NCI-H187 treated with DMSO at 0.1 percent for 48 hours (cell line): ENCODE measurements around the gene BCAR1.
"Not testable (repeated sequence)": the region's sequence is repeated elsewhere in the genome, so short reads cannot be mapped to it uniquely, and the experiment has no call there.

ENCODE experiments used
- DNase-seq: peaks from one replicate; lab custom pipeline; 2025; lab: John Stamatoyannopoulos, UW

BCAR1 gene

DNA sequence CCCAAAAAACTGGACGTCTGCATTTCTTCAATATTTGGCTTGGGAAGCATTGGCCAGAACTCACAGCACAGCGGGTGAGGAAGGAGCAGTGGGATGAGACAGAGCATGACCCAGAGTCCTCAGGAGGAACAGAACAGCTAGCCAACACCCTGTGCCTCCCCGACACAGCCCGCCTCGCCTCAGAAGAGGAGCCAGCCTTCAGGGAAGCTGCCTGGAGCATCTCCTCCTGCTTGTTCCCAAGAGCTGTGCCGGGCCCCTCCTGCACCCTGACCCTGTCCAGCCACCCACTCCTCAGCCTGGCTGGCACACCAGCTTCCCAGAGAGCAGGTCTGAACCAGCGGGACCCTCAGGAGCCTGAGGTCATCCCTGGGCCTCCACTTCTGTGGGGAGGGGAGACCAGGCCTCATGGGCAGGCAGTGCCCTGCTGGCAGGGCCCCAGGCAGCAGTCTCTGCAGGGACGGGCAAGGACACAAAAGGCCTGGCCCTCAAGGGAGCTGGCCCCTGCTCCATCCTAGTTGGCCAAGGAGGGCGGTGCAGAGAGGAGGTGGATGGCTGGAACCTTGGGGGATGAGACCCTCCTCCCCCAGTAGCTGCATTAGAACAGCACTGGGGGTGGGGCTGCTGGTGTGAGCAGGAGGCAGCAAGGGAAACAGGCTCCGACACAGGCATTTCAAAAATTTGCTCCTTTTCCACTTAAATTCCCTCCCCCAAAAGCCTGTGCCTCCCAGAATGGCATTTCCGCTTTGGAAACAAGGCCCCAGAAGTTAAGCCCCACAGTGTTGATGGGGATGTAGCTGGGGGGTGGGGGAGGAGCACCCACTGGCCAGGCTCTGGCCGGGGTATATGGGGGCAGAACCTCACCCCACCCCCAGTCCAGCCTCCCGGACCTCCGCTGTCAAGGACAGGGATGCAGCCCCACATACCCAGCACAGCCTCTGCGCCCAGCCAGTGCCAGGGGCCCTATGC is 1.8 kb upstream of the BCAR1 start:
- DNase-seq: no peak

DNA sequence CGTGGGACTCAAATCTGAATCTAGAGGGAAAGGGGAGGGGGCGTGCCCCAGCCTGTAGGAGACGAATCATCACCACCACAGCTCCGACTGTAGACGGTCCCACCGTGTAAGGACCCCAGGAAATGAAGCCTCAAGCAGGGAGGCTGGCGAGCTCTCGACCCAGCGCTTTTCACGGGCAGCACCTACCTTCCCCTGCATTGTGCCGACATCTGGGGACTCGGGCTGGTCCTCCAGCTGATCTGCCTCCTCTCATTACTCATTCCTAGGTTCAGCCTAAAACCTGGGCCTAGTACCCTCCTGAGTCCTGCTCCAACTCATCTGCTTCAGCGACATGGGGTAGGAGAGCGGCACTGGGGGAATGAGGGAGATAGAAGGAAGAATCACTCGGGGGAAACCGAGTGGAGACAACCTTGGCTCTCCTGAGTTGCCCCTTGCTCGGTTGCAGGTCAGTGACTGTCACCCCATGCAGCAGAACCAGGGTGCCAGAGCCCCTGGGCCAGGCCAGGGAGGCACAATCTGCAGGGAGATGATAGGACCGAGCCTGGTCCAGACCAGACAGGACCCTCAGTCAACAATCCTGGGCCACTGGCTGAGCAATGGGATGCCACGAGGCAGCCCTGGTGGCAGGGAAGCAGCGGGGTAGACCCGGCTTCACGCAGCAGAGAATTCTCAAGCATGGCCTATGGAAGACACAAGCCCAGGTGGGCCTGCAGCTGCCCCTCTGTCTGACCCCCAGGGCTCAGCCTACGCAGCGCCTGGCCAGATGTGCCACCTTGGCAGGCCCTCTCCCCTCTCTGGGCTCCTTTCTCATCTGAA is 833 bp upstream of the BCAR1 start:
- DNase-seq: no peak

DNA sequence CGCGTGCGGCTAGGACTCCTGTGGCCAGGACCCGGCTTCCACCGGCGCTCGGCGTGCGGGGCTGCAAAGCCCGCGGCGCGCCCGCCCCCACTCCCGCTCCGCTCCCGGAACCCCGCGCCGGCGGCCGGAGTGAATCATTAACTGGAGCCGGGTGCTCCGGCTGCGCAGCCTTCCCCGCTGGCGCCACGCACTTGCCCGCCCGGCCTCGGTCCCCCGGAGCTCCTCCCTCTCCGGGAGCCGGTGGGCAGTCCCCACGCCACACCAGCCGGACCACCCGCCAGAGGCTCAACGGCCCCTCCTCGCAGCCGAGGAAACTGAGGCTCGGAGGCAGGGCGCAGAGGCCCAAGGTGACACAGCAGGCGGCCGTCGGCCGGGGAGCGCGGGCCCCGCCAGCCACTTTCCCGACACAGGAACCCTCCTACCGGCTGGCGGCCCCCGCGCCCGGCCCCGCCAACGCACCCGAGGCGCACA is 580 bp downstream of the BCAR1 start:
- DNase-seq: no peak

DNA sequence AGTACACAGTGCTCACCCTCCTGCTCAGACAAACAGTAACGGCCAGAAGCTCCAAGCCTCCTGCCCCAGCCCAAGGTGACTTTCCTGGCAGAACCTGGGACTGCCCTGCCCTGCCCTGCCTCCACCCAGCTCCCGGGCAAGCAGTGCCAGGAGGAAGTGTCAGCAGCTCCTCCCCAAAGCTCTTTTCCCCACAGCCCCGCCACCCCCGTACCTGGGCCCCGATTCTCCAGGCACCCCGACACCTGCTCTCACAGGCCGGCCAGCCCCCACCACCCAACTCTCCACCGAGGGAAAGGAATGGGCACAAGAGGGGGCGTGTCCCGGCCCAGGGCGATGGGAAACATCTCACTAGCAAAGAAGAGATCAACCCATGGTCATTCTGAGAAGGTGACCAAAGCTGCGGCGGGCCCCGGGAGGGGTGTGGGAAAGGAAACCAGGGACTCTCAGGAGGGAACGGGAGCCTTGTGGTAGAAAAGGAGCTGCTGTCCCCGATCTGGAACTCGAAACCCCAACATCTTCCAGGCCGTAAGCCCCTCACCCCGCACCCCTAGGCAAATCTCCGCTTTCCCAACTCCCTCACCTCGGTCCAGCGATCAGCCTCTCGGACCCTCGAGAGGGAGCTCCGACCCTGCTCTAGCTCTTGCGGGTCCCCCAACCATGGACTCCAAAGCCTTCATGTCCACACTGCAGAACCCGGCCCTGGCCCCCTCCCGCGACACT is 1.2 kb downstream of the BCAR1 start:
- no peak for DNase-seq

DNA sequence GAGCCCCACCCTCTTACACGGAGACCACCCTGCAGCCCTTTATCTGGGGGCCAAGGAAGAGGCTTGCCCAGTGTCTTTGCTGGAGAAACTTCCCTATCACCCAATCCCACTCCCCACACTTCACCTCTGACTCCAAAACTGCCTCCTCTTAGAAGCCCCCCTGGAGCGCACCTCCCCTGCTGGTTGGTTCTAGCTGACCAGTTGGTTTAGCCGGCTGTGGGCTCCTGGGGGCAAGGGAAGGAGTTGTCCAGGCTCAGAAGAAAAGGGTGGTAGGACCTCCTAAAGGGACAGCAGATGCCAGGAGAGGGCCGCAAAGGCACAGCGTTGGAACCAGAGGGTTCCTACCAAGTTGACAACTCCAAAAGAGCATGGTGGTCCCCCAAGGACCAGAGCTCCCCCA is 2.0 kb downstream of the BCAR1 start:
- no peak for DNase-seq

DNA sequence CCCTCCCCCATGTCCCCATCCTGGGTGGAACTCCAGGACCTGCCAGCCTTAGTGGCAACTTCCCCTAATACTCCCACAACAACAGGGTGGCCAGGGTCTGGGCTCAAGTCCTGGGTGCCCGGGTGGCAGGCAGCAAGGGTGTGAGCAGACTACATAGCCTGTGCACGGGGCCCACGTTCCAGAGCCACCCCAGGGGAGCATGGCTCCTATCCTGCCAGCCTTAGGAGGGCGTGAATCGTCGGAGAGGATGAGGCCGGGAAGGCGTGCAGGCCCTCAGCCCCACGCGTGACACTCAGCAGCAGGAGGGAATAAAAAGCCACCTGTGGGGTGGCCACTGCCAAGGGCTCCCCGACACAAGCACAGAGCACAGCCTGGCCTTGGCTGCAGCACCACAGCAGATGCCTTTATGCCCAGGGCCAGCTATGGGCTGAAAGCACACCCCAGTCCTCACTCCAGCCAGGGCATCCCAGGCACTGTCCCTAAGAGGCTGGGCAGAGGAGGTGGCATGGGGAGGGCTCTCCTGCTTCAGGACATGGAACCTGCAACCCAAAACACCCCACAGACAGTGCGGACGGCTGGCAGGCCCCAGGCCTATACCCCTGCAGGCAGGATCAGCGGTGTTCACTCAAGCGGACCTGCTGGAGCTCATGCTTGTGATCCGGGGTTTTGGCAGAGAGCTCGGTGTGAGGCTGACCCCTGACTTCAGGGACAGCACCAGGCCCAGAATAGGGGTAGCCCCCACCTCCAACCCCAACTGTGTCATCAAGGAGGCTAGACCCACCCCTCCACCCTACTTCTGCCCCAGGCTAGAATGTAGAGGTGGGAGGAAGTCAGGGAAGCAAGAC is 2.7 kb downstream of the BCAR1 start:
- DNase-seq: no peak

DNA sequence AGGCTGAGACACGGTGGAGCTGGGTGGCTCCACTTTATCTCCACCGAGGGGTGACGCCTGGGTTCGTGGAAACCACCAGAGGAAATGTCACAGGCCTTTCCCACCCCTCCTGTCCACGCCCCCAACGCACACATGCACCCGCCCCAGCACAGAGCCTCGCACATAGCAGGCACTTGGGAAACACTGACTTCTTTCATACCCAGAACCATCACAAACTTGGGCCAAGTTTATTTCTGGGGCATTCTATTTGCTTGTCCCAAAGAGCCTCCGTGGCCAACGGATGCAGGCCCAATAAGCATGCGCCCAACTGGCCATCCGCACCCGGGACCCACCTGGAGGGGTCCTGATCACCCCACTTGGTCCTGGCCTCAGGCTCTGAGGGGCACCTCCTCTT is 3.3 kb downstream of the BCAR1 start:
- no peak for DNase-seq

DNA sequence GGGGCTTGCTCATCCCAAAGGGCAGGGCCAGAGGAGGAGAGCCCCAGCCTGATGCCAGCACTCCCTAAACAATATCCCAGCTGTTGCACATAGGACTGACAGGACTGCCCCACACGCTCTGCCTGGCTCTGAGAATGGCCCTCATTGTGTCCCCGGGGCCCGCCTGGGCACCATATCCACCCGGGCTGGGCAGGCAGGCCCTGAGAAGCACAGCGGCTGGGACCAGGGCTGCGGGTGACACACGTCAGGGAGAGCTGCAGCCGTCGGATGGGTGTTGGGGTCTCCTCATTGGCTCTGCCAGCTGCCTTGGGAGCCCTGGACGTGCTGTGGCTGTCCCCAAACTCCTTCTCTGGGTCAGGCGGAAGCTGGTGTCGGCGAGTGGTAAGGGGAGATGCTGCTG is 4.2 kb downstream of the BCAR1 start:
- no peak for DNase-seq

DNA sequence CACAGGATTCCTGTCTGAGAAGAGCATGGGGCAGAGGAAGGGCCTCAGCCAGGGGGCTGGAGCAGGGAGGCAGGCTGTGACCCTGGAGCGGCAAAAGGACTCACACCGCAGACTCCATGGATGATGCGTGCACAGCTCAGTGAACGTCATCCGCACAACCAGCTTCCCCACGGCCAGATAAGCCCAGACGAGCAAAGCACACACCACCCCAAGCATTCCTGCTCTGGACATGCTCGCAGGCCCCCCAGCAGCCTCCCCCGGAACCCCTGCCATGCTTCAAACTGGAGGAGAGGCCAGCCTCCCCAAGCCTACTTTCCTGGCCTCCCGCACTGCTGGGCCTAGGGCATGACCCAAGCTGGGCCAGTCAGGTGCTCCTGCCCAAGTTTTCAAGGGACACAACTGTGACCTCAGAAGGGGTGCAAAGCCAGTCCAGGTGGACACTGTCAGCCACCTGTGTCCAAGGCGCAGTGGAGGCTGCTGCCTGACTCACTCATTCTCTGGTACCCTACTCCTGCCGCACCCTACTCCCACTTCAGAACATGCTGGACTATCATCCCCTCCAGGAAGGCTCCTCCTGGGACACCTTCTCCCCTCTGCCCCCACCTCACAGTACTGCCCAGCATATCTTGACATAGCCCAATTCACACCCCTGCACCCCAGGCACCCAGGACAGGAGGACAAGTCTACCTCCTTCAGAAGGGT is 4.8 kb downstream of the BCAR1 start:
- no peak for DNase-seq

DNA sequence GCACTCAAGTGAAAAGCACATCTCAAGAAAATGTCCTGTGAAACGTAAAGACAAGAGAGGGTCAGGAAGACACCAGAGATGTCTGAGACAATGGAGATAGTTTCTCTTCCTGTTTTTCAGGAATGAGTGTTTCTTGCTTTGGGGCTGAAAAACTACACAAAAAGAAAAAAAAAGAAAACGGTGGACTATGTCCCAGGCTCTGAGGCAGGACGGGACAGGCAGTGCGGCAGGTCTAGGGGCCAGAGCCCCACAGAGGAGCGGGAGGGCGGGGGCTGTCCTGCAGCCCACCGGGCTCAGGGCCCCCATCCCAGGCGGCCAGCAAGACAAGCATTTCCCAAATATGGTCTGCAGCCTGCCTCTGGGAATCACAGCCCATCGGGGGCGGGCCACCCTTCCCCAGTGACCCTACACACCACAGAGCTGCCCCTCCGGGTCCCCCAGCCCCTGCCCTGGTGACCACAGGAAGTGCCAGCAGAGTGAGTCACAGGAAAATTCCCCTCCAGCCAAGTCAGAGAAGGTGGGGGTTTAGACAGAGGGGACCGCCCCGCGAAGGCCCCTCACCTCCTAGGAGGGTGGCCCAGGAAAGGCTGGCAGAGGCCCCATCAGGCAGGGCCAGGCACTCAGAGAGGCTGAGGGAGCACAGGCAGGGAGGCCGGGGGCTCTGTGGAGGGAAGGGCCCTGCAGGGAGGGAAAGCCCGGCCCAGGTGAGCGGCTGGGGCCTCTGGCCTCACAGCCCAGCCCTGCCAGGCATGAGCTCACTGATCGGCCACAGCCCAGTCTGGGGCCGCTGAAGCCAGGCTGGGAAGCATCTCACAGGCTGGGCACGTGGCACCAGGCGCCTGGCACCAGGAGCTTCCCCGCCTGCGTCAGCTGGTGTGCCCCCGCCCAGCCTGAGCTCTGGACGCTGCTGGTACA is 6.3 kb downstream of the BCAR1 start:
- no peak for DNase-seq

DNA sequence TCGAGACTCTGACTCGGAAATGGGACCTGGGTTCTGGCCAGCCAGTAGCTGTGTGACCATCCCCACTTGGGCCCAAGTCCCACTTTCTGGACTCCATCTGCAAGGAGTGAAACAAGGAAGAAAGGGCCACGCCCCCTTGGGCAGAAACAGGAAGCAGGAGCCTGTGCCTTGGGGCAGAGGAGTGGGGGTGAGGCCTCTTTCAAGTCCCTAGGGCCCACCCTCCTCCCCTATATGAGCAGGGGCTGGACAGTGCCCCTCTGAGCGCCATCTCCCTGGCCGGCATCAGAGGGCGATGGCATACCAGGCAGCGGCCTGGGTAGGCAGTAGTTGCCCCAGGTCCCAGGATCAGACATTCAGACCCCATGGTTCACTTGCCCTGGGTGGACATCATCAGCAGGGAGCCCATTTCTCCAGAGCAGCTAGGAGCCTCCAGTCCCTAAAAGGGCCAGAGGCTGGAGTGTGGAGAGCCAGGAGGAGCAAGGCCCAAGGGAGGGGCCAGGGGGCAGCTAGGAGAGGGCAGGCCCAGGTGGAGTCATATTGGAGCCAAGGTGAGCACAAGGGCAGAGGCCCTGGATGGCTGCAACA is 7.1 kb downstream of the BCAR1 start:
- DNase-seq: no peak

DNA sequence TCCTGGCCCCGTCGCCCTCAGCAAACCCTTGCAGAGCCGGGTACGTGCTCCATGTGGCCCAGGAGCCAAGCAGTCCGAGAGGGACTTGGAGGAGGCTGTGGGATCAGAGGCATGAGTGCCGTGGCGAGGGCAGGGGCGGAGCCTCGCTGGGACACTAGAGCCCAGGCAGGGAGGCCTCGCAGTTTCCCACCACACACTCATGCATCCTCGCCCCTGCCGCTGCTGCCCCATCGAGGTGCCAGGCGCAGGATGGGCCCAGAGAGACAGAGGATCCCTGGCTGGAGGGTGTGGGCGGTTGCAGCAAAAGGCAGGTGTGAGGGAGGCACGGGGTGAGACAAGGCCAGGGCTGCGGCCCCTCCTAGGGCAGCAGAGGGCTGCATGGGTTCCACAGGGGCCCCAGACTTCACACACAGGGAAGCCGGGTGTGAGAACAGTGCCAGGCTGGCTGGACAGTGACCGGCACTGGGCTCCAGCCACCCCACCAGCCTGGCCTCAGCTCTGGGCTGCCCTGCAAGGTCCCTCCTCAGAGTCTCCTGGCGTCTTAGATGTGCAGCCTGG is 7.7 kb downstream of the BCAR1 start:
- no peak for DNase-seq

DNA sequence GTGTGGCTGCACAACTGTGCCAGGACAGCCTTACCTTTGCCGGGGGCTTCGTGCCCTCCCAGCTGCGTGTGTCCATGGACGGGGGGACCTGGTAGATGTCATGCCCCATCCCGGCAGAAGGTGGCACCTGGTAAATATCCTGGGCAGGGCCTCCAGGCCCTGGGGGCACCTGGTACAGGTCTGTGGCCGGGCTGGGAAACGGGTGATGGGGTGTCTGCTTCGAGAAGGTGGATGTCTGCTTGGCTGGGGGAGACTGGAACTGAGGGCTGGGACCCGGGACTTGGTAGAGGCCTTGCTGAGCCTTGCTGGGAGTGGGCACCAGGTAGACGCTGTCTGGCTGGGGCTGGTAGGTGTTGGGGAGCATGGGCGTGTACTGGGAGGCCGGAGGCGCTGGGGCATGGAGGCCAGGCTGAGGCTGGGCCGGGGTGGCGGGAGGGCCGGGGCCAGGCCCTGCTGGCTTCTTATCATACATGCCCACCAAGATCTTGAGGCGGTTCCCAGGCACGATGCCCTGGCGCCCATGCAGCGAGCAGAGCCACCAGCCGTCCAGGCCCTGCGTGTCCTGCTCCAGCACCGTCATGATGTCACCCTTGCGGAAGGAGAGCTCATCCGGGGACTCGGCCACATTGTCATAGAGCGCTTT is 8.9 kb downstream of the BCAR1 start:
- DNase-seq: not testable (repeated sequence)

DNA sequence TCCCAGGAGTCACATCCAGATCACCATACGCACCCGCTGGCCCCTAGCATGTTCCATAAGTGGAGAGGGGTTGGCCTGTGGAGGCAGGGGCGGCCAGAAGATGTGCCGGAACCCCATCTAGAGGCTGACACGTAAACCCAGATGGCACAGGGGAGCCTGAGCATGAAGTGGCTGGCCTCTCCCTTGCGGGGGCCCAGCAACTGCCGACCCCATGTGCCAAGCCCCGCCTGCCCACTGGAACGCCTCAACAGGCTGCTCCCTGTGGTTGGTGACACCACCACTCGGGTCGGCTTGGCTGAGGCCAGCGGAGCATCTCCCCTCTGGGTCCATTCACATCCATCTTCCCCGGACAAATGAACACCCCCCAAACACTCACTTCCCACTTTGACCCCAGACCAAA is 9.5 kb downstream of the BCAR1 start:
- no peak for DNase-seq

DNA sequence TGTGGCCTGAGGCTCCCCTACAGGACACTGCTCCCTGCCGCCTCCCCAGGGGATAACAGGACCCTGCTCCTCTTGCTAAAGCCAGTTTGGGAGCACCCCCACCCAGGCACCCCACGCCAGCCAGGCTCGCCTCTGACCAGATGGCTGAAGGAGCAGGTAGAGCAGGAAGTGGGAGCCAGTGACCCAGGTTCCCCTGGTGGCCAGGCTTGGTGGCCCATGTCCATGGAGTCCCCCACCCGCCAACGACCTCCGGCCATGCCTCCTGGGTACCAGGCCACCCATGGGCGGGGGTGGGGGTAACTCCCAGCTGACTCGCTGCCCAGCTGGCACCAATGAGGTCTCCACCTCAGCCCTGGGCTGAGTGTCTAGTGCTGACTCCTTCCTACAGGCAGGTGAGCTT is 10.0 kb downstream of the BCAR1 start:
- DNase-seq: no peak

DNA sequence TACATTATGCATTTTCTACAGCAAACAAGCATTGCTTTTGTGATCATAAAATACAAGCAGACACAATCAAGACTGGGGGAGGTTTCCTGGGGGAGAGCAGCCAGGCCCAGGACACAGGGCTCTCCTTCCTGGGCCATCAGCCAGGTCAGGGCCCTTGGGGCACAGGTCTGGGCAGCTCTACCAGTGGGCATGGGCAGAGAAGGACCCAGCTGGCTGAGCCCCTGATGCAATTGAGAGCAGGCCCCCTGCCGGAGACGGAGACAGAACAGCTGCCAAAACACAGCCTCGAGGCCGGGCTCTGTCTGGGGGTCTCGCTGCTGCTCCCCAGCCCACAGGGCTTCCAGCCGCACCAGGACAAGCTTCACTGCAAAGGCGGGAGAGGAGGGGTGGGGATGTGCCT is 10.8 kb downstream of the BCAR1 start:
- not testable (repeated sequence) for DNase-seq

DNA sequence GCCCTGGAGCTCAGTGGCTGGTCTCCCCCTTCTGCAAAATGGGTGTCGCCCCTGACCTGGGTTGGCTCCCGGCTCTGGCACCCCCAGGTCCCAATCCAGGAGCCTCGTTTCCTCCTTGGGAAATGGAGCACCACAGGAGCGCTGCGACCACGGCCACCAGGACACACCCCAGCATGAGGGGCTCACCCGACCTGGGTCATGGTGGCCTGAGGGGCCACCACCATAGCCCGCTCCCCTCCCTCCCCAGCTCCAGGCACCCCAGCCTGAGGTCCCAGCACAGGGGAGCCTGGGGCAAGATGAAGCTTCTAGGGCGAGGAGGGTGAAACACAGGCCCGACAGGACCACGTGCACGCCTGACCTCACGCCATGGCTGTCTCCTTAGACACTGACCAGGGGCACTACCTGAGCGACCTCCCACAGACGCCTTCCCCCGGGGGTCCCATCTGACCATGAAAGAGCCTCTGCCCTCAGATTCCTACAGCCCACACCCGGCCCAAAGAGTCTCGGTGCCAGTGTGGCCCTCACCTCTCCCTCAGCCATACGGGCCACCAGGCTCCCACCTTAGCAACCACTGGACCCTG is 11.8 kb downstream of the BCAR1 start:
- no peak for DNase-seq
